Measurements from ENCODE around the gene GFRA1. TPM values are rescaled to one million over a fixed set of nuclear protein-coding genes. Genes with fewer than 3 reads are reported as not detected.
A peak's percentile ranks its signal among the peaks of the same experiment; 100 is the strongest.

Gene GFRA1
- total and polyA plus RNA-seq, 7 experiments from 2014 or later, result not detected

GRCh38 chr10:116271593-116272439, 1.2 kb downstream of the GFRA1 start:
- ChIA-PET CTCF (no interaction called here), POLR2A (no interaction called here)
- peaks cover 0 to 4% (median 3%) of the 10 kb centered on the region in 11 donors for H3K9me3 Mint-ChIP-seq
- intact Hi-C loops (cut with micrococcal nuclease), result no loop called here
- Histone ChIP-seq H3K4me3 (ENCODE audit: low read length) (no peak overlapping the region), H3K9me3 (ENCODE audit: control insufficient read depth in 2 of 3, low read length in 3 of 3) (no peaks in the 10 kb centered on the region), H3K36me3 (ENCODE audit: control insufficient read depth in 2 of 3, insufficient read depth in 3 of 3, low read length in 3 of 3) (no peaks in the 10 kb centered on the region), H3K4me1 (ENCODE audit: control insufficient read depth in 2 of 2, insufficient read depth in 2 of 2, low read length in 2 of 2) (no peaks in the 10 kb centered on the region), H3K27me3 (ENCODE audit: control insufficient read depth in 2 of 2, insufficient read depth in 2 of 2, low read length in 2 of 2) (peaks cover 0 to 5% of the 10 kb centered on the region in 2 donors), H3K27ac (ENCODE audit: low read depth, low read length) (no peak overlapping the region)
- peak overlapping the region in 3 of 10 donors; percentile 9 to 39 (median 34) for H3K4me3 Mint-ChIP-seq
- no peak for ATAC-seq
- H3K4me1 Mint-ChIP-seq, result peaks cover 5 to 14% (median 10%) of the 10 kb centered on the region in 7 donors
- peaks cover 0 to 3% (median 0%) of the 10 kb centered on the region in 5 donors for H3K36me3 Mint-ChIP-seq
- DNase-seq, result no peak
- H3K27me3 Mint-ChIP-seq, result peaks cover 60 to 76% (median 68%) of the 10 kb centered on the region in 5 donors
- H3K27ac Mint-ChIP-seq, result no peak overlapping the region

DNA sequence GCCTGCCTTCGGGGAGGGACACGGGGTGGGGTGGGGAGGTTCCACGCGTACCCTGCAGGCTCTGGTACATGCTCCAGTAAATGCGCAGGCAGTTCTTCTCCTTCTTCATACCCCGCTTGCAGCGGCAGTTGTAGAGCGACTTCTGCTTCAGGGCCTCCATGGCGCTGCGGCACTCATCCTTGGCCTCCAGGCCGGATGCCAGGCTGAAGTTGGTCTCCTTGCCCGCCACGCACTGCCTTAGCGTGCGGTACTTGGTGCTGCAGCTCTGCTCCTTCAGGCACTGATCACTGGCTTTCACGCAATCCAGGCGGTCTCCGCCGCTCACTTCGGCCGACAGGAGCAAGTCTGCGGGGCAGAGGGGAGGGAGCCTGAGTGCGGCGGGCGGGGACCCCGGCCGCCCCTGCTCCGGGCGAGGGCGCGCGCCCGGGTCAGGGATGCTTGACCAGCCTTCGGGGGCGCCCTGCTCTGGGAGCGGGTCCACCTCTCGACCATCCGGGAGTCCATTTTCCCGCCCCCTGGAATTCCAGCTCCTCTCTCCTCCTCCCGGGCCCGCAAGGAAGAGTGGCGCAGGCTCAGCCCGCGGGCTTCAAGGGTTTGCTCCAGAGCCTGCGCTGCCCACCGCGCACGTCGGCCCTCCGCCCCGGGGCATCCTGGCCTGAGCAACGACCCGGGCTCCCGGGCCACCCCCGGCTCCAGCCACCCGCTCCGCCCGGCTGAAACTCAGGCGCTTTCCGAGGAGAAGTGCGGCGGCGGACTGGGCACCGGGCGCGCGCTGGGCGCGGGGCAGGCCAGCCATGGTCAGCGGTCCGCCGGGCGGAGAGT, 2.0 kb downstream of the GFRA1 start:
- Histone ChIP-seq H3K4me1 (ENCODE audit: control insufficient read depth in 2 of 2, insufficient read depth in 2 of 2, low read length in 2 of 2) (no peaks in the 10 kb centered on the region), H3K4me3 (ENCODE audit: low read length) (no peak overlapping the region), H3K27me3 (ENCODE audit: control insufficient read depth in 2 of 2, insufficient read depth in 2 of 2, low read length in 2 of 2) (peaks cover 0 to 5% of the 10 kb centered on the region in 2 donors), H3K9me3 (ENCODE audit: control insufficient read depth in 2 of 3, low read length in 3 of 3) (no peaks in the 10 kb centered on the region), H3K27ac (ENCODE audit: low read depth, low read length) (no peak overlapping the region), H3K36me3 (ENCODE audit: control insufficient read depth in 2 of 3, insufficient read depth in 3 of 3, low read length in 3 of 3) (no peaks in the 10 kb centered on the region)
- ChIA-PET POLR2A (no interaction called here), CTCF (no interaction called here)
- H3K4me1 Mint-ChIP-seq, result peaks cover 5 to 14% (median 10%) of the 10 kb centered on the region in 7 donors
- H3K4me3 Mint-ChIP-seq, result peak overlapping the region in 1 of 10 donors; percentile 39
- no peak for ATAC-seq
- peaks cover 0 to 3% (median 0%) of the 10 kb centered on the region in 5 donors for H3K36me3 Mint-ChIP-seq
- peaks cover 0 to 4% (median under 1%) of the 10 kb centered on the region in 11 donors for H3K9me3 Mint-ChIP-seq
- no peak overlapping the region for H3K27ac Mint-ChIP-seq
- H3K27me3 Mint-ChIP-seq, result peaks cover 54 to 73% (median 63%) of the 10 kb centered on the region in 5 donors
- intact Hi-C loops (cut with micrococcal nuclease), result no loop called here
- no peak for DNase-seq

GRCh38 chr10:116270126-116270770, 2.8 kb downstream of the GFRA1 start:
- ATAC-seq (no peak), DNase-seq (no peak)
- no peak overlapping the region for H3K27ac ChIP-seq (ENCODE audit: low read depth, low read length)
- H3K36me3 Mint-ChIP-seq, result peaks cover 0 to 3% (median 0%) of the 10 kb centered on the region in 5 donors
- ChIA-PET POLR2A (no interaction called here), CTCF (no interaction called here)
- peaks cover 47 to 66% (median 58%) of the 10 kb centered on the region in 5 donors for H3K27me3 Mint-ChIP-seq
- H3K9me3 Mint-ChIP-seq, result peaks cover 0 to 4% (median 0%) of the 10 kb centered on the region in 11 donors
- no peak overlapping the region for H3K4me3 Mint-ChIP-seq
- peaks cover 5 to 14% (median 10%) of the 10 kb centered on the region in 7 donors for H3K4me1 Mint-ChIP-seq
- no peaks in the 10 kb centered on the region for H3K9me3 ChIP-seq (ENCODE audit: control insufficient read depth in 2 of 3, low read length in 3 of 3)
- intact Hi-C loops (cut with micrococcal nuclease), result no loop called here
- no peaks in the 10 kb centered on the region for H3K36me3 ChIP-seq (ENCODE audit: control insufficient read depth in 2 of 3, insufficient read depth in 3 of 3, low read length in 3 of 3)
- H3K4me3 ChIP-seq (ENCODE audit: low read length), result no peak overlapping the region
- no peaks in the 10 kb centered on the region for H3K4me1 ChIP-seq (ENCODE audit: control insufficient read depth in 2 of 2, insufficient read depth in 2 of 2, low read length in 2 of 2)
- peaks cover 0 to 5% of the 10 kb centered on the region in 2 donors for H3K27me3 ChIP-seq (ENCODE audit: control insufficient read depth in 2 of 2, insufficient read depth in 2 of 2, low read length in 2 of 2)
- no peak overlapping the region for H3K27ac Mint-ChIP-seq

DNA sequence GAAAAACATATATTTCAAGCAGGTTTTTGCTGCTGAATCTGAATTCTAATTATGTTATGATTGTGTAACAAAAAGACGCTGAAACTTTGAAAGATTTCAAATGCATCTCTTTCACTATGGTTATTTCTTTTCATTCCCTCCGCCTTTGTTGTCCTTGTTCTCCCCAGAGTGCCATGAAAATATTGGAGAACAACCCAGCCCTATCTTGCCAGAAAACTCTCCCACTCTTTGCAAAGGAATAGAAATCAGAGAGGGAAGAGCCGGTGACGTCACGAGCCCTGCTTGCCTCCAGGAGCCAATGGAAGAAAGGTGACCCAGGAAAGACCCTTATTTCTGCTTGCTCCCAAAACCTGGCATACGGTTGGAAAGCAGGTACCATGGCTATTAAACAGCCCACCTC, 3.4 kb downstream of the GFRA1 start:
- Histone ChIP-seq H3K4me3 (ENCODE audit: low read length) (no peak overlapping the region), H3K4me1 (ENCODE audit: control insufficient read depth in 2 of 2, insufficient read depth in 2 of 2, low read length in 2 of 2) (no peaks in the 10 kb centered on the region), H3K36me3 (ENCODE audit: control insufficient read depth in 2 of 3, insufficient read depth in 3 of 3, low read length in 3 of 3) (no peaks in the 10 kb centered on the region), H3K9me3 (ENCODE audit: control insufficient read depth in 2 of 3, low read length in 3 of 3) (no peaks in the 10 kb centered on the region), H3K27me3 (ENCODE audit: control insufficient read depth in 2 of 2, insufficient read depth in 2 of 2, low read length in 2 of 2) (peaks cover 0 to 5% of the 10 kb centered on the region in 2 donors), H3K27ac (ENCODE audit: low read depth, low read length) (no peak overlapping the region)
- H3K4me3 Mint-ChIP-seq, result no peak overlapping the region
- peaks cover 0 to under 1% (median 0%) of the 10 kb centered on the region in 5 donors for H3K36me3 Mint-ChIP-seq
- ATAC-seq, result no peak
- no peak overlapping the region for H3K27ac Mint-ChIP-seq
- DNase-seq, result no peak
- CTCF ChIA-PET, result no interaction called here
- peaks cover 0 to 4% (median 0%) of the 10 kb centered on the region in 11 donors for H3K9me3 Mint-ChIP-seq
- intact Hi-C loops (cut with micrococcal nuclease), result no loop called here
- peaks cover 41 to 59% (median 52%) of the 10 kb centered on the region in 5 donors for H3K27me3 Mint-ChIP-seq
- peaks cover 5 to 12% (median 8%) of the 10 kb centered on the region in 7 donors for H3K4me1 Mint-ChIP-seq
- POLR2A ChIA-PET, result no interaction called here

GRCh38 chr10:116268976-116269375, 4.0 kb downstream of the GFRA1 start:
- H3K4me3 Mint-ChIP-seq, result no peak overlapping the region
- intact Hi-C loops (cut with micrococcal nuclease), result no loop called here
- no peak overlapping the region for H3K4me3 ChIP-seq (ENCODE audit: low read length)
- no peak overlapping the region for H3K27ac Mint-ChIP-seq
- H3K27me3 Mint-ChIP-seq, result peaks cover 34 to 53% (median 45%) of the 10 kb centered on the region in 5 donors
- no peak overlapping the region for H3K27ac ChIP-seq (ENCODE audit: low read depth, low read length)
- peaks cover 0 to 4% (median 0%) of the 10 kb centered on the region in 11 donors for H3K9me3 Mint-ChIP-seq
- ChIA-PET CTCF (no interaction called here), POLR2A (no interaction called here)
- H3K36me3 Mint-ChIP-seq, result no peaks in the 10 kb centered on the region
- H3K27me3 ChIP-seq (ENCODE audit: control insufficient read depth in 2 of 2, insufficient read depth in 2 of 2, low read length in 2 of 2), result peaks cover 0 to 5% of the 10 kb centered on the region in 2 donors
- no peaks in the 10 kb centered on the region for H3K4me1 ChIP-seq (ENCODE audit: control insufficient read depth in 2 of 2, insufficient read depth in 2 of 2, low read length in 2 of 2)
- no peak for ATAC-seq
- no peak for DNase-seq
- peaks cover 5 to 10% (median 6%) of the 10 kb centered on the region in 7 donors for H3K4me1 Mint-ChIP-seq
- H3K36me3 ChIP-seq (ENCODE audit: control insufficient read depth in 2 of 3, insufficient read depth in 3 of 3, low read length in 3 of 3), result no peaks in the 10 kb centered on the region
- no peaks in the 10 kb centered on the region for H3K9me3 ChIP-seq (ENCODE audit: control insufficient read depth in 2 of 3, low read length in 3 of 3)

DNA sequence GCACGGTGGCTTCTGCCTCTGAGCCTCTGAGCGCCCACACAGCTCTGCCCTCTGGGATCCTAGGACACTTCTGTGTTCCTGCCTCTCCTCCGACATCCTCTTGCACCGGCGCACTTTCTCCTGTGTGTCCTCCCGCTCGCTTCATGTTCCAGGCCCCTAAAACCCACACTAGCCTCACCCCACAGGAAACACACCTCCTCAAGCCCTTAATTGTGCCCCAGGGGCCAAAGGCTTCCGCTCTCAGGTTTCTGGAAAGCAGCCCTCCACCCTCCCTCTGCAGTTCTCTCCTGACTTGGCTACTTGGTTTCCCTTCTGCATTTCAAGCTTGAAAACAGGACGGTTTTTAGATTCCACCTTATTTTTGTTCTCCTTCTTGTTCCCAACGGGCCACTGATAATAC, 7.3 kb downstream of the GFRA1 start:
- CTCF ChIA-PET, result no interaction called here
- H3K27ac ChIP-seq (ENCODE audit: low read depth, low read length), result no peak overlapping the region
- ATAC-seq (no peak), DNase-seq (no peak)
- intact Hi-C loops (cut with micrococcal nuclease), result no loop called here
- H3K4me1 ChIP-seq (ENCODE audit: control insufficient read depth in 2 of 2, insufficient read depth in 2 of 2, low read length in 2 of 2), result no peaks in the 10 kb centered on the region
- no peaks in the 10 kb centered on the region for H3K9me3 ChIP-seq (ENCODE audit: control insufficient read depth in 2 of 3, low read length in 3 of 3)
- H3K36me3 ChIP-seq (ENCODE audit: control insufficient read depth in 2 of 3, insufficient read depth in 3 of 3, low read length in 3 of 3), result no peaks in the 10 kb centered on the region
- H3K4me3 ChIP-seq (ENCODE audit: low read length), result no peak overlapping the region
- Mint-ChIP-seq H3K36me3 (no peaks in the 10 kb centered on the region), H3K9me3 (peaks cover 0 to 4% (median 0%) of the 10 kb centered on the region in 11 donors), H3K27ac (no peak overlapping the region), H3K4me1 (peaks cover 0 to 4% (median 0%) of the 10 kb centered on the region in 7 donors), H3K27me3 (peaks cover 23 to 38% (median 29%) of the 10 kb centered on the region in 5 donors), H3K4me3 (no peak overlapping the region)
- POLR2A ChIA-PET, result no interaction called here
- H3K27me3 ChIP-seq (ENCODE audit: control insufficient read depth in 2 of 2, insufficient read depth in 2 of 2, low read length in 2 of 2), result peaks cover 0 to 5% of the 10 kb centered on the region in 2 donors
